ENCODE data around the gene P2RX2.

The P2RX2 gene

GRCh38 chr12:132575661-132576060 lies 42.9 kb upstream of the P2RX2 start:
- Histone ChIP-seq H3K36me3 (ENCODE audit: control insufficient read depth, insufficient read depth, low read length) (peaks cover 21% of the 10 kb centered on the region), H3K27ac (ENCODE audit: insufficient read depth, low read depth, low read length, poor library complexity, severe bottlenecking) (no peak overlapping the region)
- 94 to 97% methylated on average over 11 of the region's 11 CpGs for WGBS, 2 experiments

DNA sequence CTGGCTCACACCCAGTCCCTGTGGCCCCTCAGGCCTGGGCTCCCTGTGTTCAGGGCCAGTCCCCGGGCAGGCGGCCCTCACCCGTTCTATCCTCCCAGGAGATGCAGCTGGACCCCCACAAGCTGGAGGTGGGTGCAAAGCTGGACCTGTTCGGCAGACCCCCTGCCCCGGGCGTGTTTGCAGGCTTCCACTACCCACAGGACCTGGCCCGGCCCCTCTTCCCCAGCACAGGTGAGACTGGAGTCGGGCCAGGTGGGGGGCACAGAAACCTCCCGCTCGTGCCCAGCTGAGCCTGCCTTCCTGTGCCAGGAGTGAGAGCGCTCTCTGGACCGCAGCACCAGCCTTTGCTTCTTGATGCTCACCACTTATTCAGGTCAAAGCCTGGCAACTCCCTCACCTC lies 41.9 kb upstream of the P2RX2 start:
- peaks cover 21% of the 10 kb centered on the region for H3K36me3 ChIP-seq (ENCODE audit: control insufficient read depth, insufficient read depth, low read length)
- H3K4me1 ChIP-seq (ENCODE audit: control insufficient read depth, insufficient read depth, low read length): no peaks in the 10 kb centered on the region
- H3K27ac ChIP-seq (ENCODE audit: insufficient read depth, low read depth, low read length, poor library complexity, severe bottlenecking): no peak overlapping the region
- H3K27me3 ChIP-seq (ENCODE audit: control insufficient read depth, insufficient read depth, low read length, poor library complexity, severe bottlenecking): peaks cover 12% of the 10 kb centered on the region
- H3K9me3 ChIP-seq (ENCODE audit: control insufficient read depth, low read length): no peaks in the 10 kb centered on the region
- no peak overlapping the region for H3K4me3 ChIP-seq (ENCODE audit: insufficient read depth, low read depth, low read length)
- WGBS, 2 experiments: 94 to 95% methylated on average over 12 of the region's 12 CpGs

More at GRCh38 chr12:132575661-132576060, 42.9 kb upstream of the P2RX2 start:
- Histone ChIP-seq H3K4me1 (ENCODE audit: control insufficient read depth, insufficient read depth, low read length) (no peaks in the 10 kb centered on the region), H3K9me3 (ENCODE audit: control insufficient read depth, low read length) (no peaks in the 10 kb centered on the region), H3K4me3 (ENCODE audit: insufficient read depth, low read depth, low read length) (no peak overlapping the region), H3K27me3 (ENCODE audit: control insufficient read depth, insufficient read depth, low read length, poor library complexity, severe bottlenecking) (peaks cover 2% of the 10 kb centered on the region)

- H3K4me1 ChIP-seq (ENCODE audit: control insufficient read depth, insufficient read depth, low read length): peaks cover 2% of the 10 kb centered on the region
- peaks cover 19% of the 10 kb centered on the region for H3K27me3 ChIP-seq (ENCODE audit: control insufficient read depth, insufficient read depth, low read length, poor library complexity, severe bottlenecking)
- WGBS, 2 experiments: 93 to 95% methylated on average over 22 of the region's 22 CpGs
- no peaks in the 10 kb centered on the region for H3K9me3 ChIP-seq (ENCODE audit: control insufficient read depth, low read length)
- no peak overlapping the region for H3K4me3 ChIP-seq (ENCODE audit: insufficient read depth, low read depth, low read length)
- no peak overlapping the region for H3K27ac ChIP-seq (ENCODE audit: insufficient read depth, low read depth, low read length, poor library complexity, severe bottlenecking)
- H3K36me3 ChIP-seq (ENCODE audit: control insufficient read depth, insufficient read depth, low read length): peaks cover 21% of the 10 kb centered on the region
Measured at GRCh38 chr12:132577191-132577920, 41.2 kb upstream of the P2RX2 start.

GRCh38 chr12:132578118-132578517 lies 40.5 kb upstream of the P2RX2 start:
- Histone ChIP-seq H3K4me1 (ENCODE audit: control insufficient read depth, insufficient read depth, low read length) (peaks cover 7% of the 10 kb centered on the region), H3K4me3 (ENCODE audit: insufficient read depth, low read depth, low read length) (no peak overlapping the region), H3K36me3 (ENCODE audit: control insufficient read depth, insufficient read depth, low read length) (peaks cover 21% of the 10 kb centered on the region), H3K9me3 (ENCODE audit: control insufficient read depth, low read length) (no peaks in the 10 kb centered on the region), H3K27me3 (ENCODE audit: control insufficient read depth, insufficient read depth, low read length, poor library complexity, severe bottlenecking) (peaks cover 27% of the 10 kb centered on the region), H3K27ac (ENCODE audit: insufficient read depth, low read depth, low read length, poor library complexity, severe bottlenecking) (no peak overlapping the region)
- WGBS, 2 experiments: 95 to 96% methylated on average over 11 of the region's 11 CpGs

GRCh38 chr12:132578826-132579225 lies 39.8 kb upstream of the P2RX2 start:
- no peak overlapping the region for H3K4me3 ChIP-seq (ENCODE audit: insufficient read depth, low read depth, low read length)
- 90 to 91% methylated on average over 11 of the region's 11 CpGs for WGBS, 2 experiments
- H3K27ac ChIP-seq (ENCODE audit: insufficient read depth, low read depth, low read length, poor library complexity, severe bottlenecking): no peak overlapping the region
- peaks cover 20% of the 10 kb centered on the region for H3K36me3 ChIP-seq (ENCODE audit: control insufficient read depth, insufficient read depth, low read length)
- H3K27me3 ChIP-seq (ENCODE audit: control insufficient read depth, insufficient read depth, low read length, poor library complexity, severe bottlenecking): peaks cover 34% of the 10 kb centered on the region
- no peaks in the 10 kb centered on the region for H3K9me3 ChIP-seq (ENCODE audit: control insufficient read depth, low read length)
- H3K4me1 ChIP-seq (ENCODE audit: control insufficient read depth, insufficient read depth, low read length): peaks cover 10% of the 10 kb centered on the region

DNA sequence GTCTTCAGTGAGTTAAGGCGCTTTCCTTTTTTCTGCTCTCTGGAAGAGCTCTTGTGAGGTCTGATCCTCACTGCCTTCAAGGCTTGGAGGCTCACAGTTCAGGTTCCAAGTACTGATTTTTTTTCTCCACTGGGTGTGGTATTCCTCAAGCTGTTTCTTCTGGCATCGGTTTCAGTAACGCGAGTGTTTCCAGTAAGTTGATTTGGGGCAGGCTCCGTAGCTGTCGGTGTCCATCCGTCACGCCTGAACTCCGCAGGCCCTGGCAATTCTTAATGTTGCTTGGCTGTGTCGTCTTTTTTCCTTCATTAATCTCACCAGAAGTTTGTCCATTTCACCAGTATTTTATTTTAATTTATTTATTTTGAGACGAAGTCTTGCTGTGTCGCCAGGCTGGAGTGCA lies 38.8 kb upstream of the P2RX2 start:
- Histone ChIP-seq H3K36me3 (ENCODE audit: control insufficient read depth, insufficient read depth, low read length) (peaks cover 12% of the 10 kb centered on the region), H3K27me3 (ENCODE audit: control insufficient read depth, insufficient read depth, low read length, poor library complexity, severe bottlenecking) (peaks cover 43% of the 10 kb centered on the region), H3K27ac (ENCODE audit: insufficient read depth, low read depth, low read length, poor library complexity, severe bottlenecking) (no peak overlapping the region), H3K4me3 (ENCODE audit: insufficient read depth, low read depth, low read length) (no peak overlapping the region), H3K9me3 (ENCODE audit: control insufficient read depth, low read length) (no peaks in the 10 kb centered on the region), H3K4me1 (ENCODE audit: control insufficient read depth, insufficient read depth, low read length) (peaks cover 13% of the 10 kb centered on the region)
- 85 to 93% methylated on average over 12 of the region's 12 CpGs for WGBS, 2 experiments

DNA sequence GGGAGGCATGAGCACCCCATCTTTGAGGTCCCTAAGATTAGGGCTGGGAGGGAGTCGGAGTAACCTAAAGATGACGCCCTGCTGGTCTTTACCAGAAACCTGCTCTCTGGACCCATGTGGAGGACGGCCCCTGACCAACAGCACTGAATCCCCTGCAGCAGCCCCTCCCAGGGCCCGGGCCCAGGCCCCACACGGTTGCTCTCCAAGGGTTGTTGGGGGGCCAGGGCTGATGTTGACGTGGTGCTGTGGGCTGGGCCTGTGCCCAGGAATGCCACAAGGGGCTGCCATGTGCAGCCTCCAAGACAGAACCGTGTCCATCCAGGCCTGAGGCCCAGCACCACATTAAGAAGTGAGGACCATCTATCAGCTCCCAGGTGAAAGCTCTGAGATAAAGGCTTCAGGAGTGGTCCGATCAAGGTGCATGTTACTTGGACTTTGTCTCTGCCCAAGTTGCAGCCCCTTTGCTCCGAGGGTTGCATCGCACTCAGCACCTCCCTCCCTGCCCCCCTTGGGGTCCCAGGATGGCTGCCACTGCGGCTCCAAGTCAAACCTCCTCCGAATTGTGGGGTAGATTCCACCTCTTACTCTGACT lies 37.8 kb upstream of the P2RX2 start:
- Histone ChIP-seq H3K27me3 (ENCODE audit: control insufficient read depth, insufficient read depth, low read length, poor library complexity, severe bottlenecking) (peaks cover 53% of the 10 kb centered on the region), H3K4me1 (ENCODE audit: control insufficient read depth, insufficient read depth, low read length) (peaks cover 13% of the 10 kb centered on the region), H3K27ac (ENCODE audit: insufficient read depth, low read depth, low read length, poor library complexity, severe bottlenecking) (no peak overlapping the region), H3K36me3 (ENCODE audit: control insufficient read depth, insufficient read depth, low read length) (peaks cover 10% of the 10 kb centered on the region), H3K4me3 (ENCODE audit: insufficient read depth, low read depth, low read length) (no peak overlapping the region), H3K9me3 (ENCODE audit: control insufficient read depth, low read length) (no peaks in the 10 kb centered on the region)
- WGBS, 2 experiments: 91% methylated on average over 12 of the region's 12 CpGs

DNA sequence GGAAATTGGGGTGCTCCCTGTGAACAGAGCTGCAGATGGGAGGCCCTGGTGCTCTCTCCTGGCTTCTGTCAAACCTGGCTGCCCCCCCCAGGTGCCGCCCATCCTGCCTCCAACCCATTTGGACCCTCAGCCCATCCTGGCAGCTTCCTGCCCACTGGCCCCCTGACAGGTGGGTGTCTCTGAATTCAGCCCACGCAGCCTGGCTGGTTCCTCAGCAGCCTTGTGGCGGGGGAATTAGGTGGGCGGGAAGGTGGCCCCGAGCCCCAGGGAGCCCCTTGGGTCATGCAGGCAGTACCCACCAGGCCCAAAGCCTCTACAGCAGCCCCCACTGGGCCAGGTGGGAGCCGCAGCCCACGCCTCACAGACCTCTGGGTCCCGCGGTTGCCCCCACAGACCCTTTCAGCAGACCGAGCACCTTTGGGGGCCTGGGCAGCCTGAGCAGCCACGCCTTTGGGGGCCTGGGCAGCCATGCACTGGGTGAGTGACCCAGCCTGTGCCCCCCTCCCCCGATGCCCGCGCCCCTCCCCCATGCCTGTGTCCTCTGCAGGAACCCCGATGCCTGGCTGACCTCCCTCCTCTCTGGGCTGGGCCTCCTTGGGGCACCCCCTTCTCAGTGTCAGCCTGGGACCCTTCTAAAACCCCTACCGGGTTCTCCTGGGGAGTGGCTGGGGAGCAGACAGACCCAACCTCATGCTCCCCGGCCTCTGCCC lies 37.1 kb upstream of the P2RX2 start:
- Histone ChIP-seq H3K4me1 (ENCODE audit: control insufficient read depth, insufficient read depth, low read length) (peaks cover 13% of the 10 kb centered on the region), H3K9me3 (ENCODE audit: control insufficient read depth, low read length) (no peaks in the 10 kb centered on the region), H3K27ac (ENCODE audit: insufficient read depth, low read depth, low read length, poor library complexity, severe bottlenecking) (no peak overlapping the region), H3K4me3 (ENCODE audit: insufficient read depth, low read depth, low read length) (no peak overlapping the region), H3K27me3 (ENCODE audit: control insufficient read depth, insufficient read depth, low read length, poor library complexity, severe bottlenecking) (peaks cover 60% of the 10 kb centered on the region), H3K36me3 (ENCODE audit: control insufficient read depth, insufficient read depth, low read length) (peaks cover 10% of the 10 kb centered on the region)
- 68 to 69% methylated on average over 17 of the region's 17 CpGs for WGBS, 2 experiments

DNA sequence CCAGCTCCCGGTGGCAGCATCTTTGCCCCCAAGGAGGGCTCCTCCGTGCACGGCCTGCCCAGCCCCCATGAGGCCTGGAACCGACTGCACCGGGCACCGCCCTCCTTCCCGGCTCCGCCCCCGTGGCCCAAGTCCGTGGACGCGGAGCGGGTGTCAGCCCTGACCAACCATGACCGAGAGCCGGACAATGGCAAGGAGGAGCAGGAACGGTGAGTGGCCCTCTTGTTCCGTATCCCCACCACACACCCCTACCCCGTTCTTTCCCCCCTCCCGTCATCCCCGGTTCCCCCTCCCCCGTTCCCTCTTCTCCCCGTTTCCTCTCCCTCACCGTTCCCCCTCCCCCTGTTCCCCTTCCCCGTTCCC lies 36.5 kb upstream of the P2RX2 start:
- no peak overlapping the region for H3K4me3 ChIP-seq (ENCODE audit: insufficient read depth, low read depth, low read length)
- 5 to 6% methylated on average over 18 to 21 of the region's 24 CpGs for WGBS, 2 experiments
- H3K27ac ChIP-seq (ENCODE audit: insufficient read depth, low read depth, low read length, poor library complexity, severe bottlenecking): no peak overlapping the region
- no peaks in the 10 kb centered on the region for H3K9me3 ChIP-seq (ENCODE audit: control insufficient read depth, low read length)
- peaks cover 13% of the 10 kb centered on the region for H3K4me1 ChIP-seq (ENCODE audit: control insufficient read depth, insufficient read depth, low read length)
- H3K36me3 ChIP-seq (ENCODE audit: control insufficient read depth, insufficient read depth, low read length): peaks cover 8% of the 10 kb centered on the region
- H3K27me3 ChIP-seq (ENCODE audit: control insufficient read depth, insufficient read depth, low read length, poor library complexity, severe bottlenecking): peaks cover 66% of the 10 kb centered on the region
